ENCODE measurements around the gene RIOK3.
"Not testable (repeated sequence)": the region's sequence is repeated elsewhere in the genome, so short reads cannot be mapped to it uniquely, and the experiment has no call there.

Gene RIOK3

DNA sequence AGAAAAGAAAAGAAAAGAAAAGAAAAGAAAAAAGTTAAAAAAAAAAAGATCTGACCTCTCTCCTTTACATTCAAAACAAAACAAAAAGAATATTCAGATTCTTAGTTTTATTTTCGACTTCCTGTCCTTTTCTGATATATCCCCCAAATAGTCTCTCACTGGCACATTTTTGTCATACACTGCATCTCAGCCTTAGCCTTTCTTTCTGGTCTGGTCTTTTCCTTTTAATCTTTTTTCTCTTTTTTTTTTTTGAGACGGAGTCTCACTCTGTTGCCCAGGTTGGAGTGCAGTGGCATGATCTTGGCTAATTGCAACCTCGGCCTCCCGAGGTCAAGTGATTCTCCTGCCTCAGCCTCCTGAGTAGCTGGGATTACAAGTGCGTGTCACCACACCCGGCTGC lies 1.6 kb upstream of the RIOK3 start:
- no peak for DNase-seq

DNA sequence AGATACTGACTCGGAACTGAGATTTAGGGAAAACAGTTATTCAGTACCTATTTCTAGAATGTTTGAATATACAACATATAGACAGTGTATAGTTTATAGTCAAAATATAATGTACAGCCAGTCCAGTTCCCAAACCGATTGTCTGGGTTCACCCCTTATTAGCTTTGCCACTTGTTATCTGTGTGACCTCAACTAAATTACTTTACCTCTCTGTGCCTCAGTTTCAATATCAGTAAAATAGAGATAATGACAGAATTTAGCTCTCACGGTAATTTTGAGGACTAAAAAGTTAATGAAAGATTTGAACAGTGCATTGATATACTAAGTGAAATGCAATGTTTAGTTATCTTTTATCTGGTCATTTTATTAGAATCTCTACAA lies 750 bp upstream of the RIOK3 start:
- no peak for DNase-seq

DNA sequence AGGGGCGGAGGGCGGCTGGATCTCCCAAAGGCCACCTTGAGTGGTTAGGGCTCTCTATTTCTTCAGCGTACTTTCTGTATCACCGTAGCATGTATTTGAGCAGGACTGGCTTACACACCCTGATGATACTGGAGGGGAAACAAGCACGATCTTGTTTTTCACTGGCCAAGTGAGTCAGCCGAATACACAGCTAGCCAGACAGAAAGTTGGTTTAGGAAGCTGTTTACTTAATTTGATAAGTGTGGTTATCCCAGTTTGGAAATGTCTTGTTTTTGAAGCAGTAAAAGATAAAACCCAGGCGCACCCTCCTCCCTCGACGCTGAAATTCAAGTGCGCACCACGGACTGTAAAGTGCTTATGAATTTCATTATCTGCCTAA lies 582 bp downstream of the RIOK3 start:
- peak; percentile 79 for DNase-seq

- DNase-seq = no peak
Measured at GRCh38 chr18:23456835-23457234, 3.7 kb downstream of the RIOK3 start.

DNA sequence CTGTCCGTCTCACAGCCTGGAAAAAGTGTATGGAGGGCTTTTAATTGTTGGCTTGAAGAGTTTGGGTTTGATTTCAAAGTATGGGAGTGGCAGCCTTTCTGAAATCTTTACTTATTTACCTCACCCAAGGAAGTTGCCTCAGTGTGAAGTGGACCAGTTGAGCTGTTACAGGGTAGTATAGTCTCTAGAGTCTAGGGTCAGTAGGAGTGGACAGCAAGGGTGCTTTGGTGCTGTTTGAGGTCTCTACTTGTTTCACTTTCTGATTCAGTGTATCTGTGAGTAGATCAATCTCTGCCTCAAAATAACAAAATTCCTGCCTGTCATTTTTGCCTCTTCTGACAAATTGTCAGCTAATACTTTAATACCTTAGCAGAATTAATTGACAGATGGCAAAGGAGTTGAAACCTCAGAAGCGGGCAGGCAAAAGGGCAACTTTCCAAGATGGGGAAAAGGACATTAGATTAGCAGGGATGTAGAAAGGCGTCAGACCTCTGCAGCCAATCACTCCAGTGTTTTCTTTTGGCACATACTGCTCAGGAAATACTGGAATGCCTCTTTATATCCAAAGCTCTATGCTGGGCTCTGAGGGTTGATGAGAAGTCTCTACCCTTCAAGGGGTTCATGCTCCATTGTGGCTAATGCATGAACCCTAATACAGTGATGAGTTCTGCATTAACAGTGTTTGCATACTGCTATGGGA lies 5.9 kb downstream of the RIOK3 start:
- no peak for DNase-seq

DNA sequence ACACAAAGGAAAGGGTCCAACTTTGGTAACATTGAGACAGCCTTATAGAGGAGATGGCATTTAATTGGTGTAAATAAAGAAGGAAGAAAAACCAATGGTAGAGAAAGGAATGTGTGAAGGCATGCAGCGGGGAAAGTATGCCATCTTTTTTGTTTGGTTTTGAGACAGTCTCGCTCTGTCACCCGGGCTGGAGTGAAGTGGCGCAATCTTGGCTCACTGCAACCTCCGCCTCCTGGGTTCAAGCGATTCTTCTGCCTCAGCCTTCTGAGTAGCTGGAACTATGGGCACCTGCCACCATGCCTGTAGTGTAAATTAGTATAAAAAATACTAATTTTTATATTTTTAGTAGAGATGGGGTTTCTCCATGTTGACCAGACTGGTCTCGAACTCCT lies 6.4 kb downstream of the RIOK3 start:
- DNase-seq = no peak

- no peak for DNase-seq
Measured at GRCh38 chr18:23460285-23461273, 7.5 kb downstream of the RIOK3 start.

DNA sequence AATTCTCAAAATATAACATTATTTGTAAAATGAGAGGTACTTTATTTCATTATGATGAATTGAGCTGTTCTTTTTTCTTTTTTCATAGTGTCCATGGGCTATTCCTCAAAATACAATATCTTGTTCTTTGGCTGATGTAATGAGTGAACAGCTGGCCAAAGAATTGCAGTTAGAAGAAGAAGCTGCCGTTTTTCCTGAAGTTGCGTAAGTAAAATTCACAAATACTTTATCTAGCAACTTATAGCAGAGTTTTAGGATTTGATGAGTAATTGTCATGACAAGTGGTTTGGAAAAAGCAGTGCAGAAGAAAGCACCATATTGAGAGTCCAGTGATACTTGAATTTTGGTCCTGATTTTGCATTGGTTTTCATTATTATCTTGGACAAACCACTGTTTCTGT lies 9.8 kb downstream of the RIOK3 start:
- no peak for DNase-seq

DNA sequence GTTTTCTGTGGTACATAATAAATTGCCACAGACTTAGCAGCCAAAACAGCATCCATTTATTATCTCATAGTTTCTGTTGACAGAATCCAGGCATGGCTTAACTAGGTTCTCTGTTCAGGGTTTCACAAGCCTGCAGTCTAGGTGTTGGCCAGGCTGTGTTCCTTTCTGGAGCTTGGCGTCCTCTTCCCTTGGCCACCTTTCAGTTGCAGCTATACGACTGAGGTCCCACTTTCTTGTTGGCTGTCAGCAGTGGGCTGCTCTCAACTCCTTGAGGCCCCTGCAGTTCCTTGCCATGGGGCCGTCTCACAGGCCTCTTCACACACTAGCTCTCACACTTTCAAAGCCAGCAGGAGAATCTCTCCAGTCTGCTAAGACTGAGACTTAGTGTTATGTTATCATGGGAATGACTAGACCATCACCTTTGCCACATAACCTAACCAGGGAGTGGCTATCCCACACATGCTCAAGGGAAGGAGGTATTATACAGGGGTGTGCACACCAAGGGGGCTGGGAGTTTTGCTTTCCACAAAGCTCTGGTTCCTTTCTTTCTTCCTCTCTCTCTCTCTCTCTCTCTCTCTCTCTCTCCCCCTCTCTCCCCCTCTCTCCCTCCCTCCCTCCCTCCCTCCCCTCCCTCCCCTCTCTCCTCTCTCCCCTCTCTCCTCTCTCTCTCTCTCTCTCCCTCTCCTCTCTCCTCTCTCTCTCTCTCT lies 15.8 kb downstream of the RIOK3 start:
- no peak for DNase-seq

DNA sequence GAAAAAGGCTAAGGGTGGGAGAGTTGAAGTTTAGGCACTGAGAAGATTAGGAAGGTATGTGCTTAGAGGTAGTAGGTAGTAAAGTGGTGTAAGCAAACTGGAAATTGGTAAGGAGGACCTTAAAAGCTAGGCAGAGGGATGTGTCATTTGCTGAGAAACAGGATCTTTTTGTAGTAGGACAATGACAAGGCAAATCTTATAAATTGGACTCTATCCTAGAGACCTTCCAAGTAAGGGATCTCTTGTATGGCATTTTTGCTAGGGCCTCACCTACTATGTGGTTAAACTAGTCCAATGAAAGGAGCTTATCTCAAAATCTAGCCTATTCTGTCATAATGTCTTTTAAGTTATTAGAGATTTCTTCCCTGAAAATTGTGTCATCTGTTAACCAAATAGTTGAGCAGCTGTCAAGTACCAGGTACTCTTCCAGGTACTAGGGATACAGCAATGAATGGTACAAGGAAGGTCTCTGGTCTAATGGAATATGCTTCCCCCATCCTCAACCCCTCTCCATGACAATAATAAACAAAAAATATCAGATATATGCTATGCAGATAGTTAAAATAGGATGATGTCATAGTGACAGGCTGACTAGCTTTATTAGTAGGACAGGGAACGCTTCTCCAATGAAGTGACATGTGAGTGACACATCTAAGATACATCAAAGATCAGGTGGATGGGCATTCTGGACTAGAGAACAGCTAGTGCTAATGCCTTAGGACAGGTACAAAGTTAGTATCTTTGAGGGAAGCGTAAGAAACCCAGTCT lies 17.7 kb downstream of the RIOK3 start:
- DNase-seq = no peak

GRCh38 chr18:23471486-23471885 lies 18.4 kb downstream of the RIOK3 start:
- no peak for DNase-seq

GRCh38 chr18:23479829-23480505 lies 26.9 kb downstream of the RIOK3 start:
- DNase-seq = no peak

GRCh38 chr18:23484561-23485182 lies 31.6 kb downstream of the RIOK3 start:
- peak; percentile 87 for DNase-seq

GRCh38 chr18:23485386-23485785 lies 32.3 kb downstream of the RIOK3 start:
- no peak for DNase-seq

GRCh38 chr18:23487738-23488570 lies 34.9 kb downstream of the RIOK3 start:
- peak; percentile 21 for DNase-seq

- DNase-seq = not testable (repeated sequence)
Measured at GRCh38 chr18:23489586-23489985, 36.5 kb downstream of the RIOK3 start.

DNA sequence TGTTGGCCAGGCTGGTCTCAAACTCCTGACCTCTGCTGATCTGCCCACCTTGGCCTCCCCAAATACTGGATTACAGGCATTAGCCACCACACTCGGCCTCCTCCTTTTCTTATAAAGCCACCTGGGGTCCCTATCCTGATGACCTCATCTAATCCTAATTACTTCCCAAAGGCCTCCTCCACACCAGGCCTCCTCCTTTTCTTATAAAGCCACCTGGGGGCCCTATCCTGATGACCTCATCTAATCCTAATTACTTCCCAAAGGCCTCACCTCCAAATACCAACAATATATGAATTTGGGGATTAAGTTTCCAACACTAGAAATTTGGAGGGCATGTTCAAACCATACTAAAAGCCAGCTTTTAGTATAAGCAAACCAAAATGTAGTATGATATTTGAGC lies 40.6 kb downstream of the RIOK3 start:
- DNase-seq = peak; percentile 69

DNA sequence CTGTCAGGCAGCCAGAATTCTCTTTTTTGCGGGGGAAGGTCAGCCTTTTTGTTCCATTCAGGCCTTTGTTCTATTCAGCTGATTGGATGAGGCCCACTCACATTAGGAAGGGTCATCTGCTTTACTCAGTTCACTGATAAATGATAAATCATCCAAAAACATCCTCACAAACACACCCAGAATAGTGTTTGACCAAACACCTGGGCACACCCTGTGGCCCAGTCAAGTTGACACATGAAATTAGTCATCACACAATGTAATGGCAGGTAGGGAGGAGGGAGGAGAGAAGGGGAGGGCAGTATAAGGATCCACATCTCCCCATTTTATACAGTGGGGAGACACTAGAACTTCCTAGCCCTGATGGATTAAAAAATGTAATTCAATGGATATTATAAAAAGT lies 41.9 kb downstream of the RIOK3 start:
- DNase-seq = peak; percentile 96

DNA sequence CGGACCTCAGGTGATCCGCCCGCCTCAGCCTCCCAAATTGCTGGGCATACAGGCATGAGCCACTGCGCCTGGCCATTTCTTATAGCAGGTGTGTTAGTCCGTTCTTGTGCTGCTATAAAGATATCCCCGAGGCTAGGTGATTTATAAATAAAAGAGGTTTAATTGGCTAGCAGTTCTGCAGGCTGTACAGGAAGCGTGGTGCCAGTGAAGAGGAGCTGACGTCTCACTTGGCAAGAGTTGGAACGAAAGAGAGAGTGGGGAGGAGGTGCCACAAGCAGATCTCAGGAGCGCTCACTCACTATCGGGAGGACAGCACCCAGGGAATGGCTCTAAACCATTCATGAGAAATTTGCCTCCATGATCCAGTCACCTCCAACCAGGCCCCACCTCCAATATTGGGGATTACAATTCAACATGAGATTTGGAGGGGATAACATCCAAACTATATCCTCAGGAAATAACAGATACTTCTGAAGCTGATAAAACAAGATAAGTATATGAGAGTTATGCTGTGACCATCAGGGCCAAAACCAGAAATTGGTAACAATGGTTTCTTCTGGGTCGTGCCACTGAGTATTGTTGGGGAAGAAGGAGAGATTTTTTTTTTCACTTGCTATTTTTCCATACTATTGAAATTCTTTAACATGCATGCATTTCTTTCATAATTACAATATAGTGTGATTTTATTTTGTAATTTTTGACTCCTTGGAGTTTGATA lies 42.8 kb downstream of the RIOK3 start:
- peak; percentile 98 for DNase-seq

- DNase-seq = no peak
Measured at GRCh38 chr18:23498117-23498516, 45.0 kb downstream of the RIOK3 start.
